PC-3 (cell line): ENCODE measurements around the gene SCGB1A1. TPM values are rescaled to one million over a fixed set of nuclear protein-coding genes. Genes with fewer than 3 reads are reported as not detected.

Source experiments
- total RNA-seq: library from RNA; depleted of rRNA; stranded (reverse); fragments of >200 nt; gene quantifications from 2 replicates; pipeline ENCODE4 v1.2.3, GENCODE V29; 2014; rRNA removed

SCGB1A1 gene
- total RNA-seq, 1 experiment from 2014 or later: not detected

Other genes starting within 250 kb of the SCGB1A1 start
- gene SCGB1D1, start 228.8 kb upstream of the SCGB1A1 start, total RNA-seq: not detected in 2 replicates
- not detected in 2 replicates for gene SCGB2A1, start 210.4 kb upstream of the SCGB1A1 start, total RNA-seq
- not detected in 2 replicates for gene SCGB1D2, start 176.8 kb upstream of the SCGB1A1 start, total RNA-seq
- not detected in 2 replicates for gene SCGB2A2, start 148.9 kb upstream of the SCGB1A1 start, total RNA-seq
- gene SCGB1D4, start 120.0 kb upstream of the SCGB1A1 start, total RNA-seq: not detected in 2 replicates
- 26.6 and 49.8 TPM in 2 replicates for gene ASRGL1, start 81.6 kb upstream of the SCGB1A1 start, total RNA-seq
- gene AHNAK, start 127.8 kb downstream of the SCGB1A1 start, total RNA-seq: 287 and 383 TPM in 2 replicates
- gene EEF1G, start 154.9 kb downstream of the SCGB1A1 start, total RNA-seq: 1,577 and 1,815 TPM in 2 replicates
- gene TUT1, start 172.5 kb downstream of the SCGB1A1 start, total RNA-seq: 17.8 and 20.6 TPM in 2 replicates
- gene MTA2, start 182.8 kb downstream of the SCGB1A1 start, total RNA-seq: 193 and 259 TPM in 2 replicates
- gene EML3, start 193.7 kb downstream of the SCGB1A1 start, total RNA-seq: 32.8 and 50.6 TPM in 2 replicates
- 5.8 and 13.9 TPM in 2 replicates for gene ROM1, start 194.2 kb downstream of the SCGB1A1 start, total RNA-seq
- 65.8 and 76.3 TPM in 2 replicates for gene B3GAT3, start 203.0 kb downstream of the SCGB1A1 start, total RNA-seq
- gene GANAB, start 227.6 kb downstream of the SCGB1A1 start, total RNA-seq: 274 and 290 TPM in 2 replicates
- gene INTS5, start 234.3 kb downstream of the SCGB1A1 start, total RNA-seq: 31.0 and 32.5 TPM in 2 replicates
- gene C11orf98, start 246.2 kb downstream of the SCGB1A1 start, total RNA-seq: 236 and 302 TPM in 2 replicates
- 12.9 and 16.3 TPM in 2 replicates for gene CSKMT, start 246.3 kb downstream of the SCGB1A1 start, total RNA-seq